Stimulated activated CD8-positive, alpha-beta memory T cell treated with anti-CD3 and anti-CD28 coated beads, Interleukin-15, amount 100 ng/mL, for 24 hours (primary cell): ENCODE measurements around the gene SEZ6L.
"Not testable (repeated sequence)": the region's sequence is repeated elsewhere in the genome, so short reads cannot be mapped to it uniquely, and the experiment has no call there.

Experiments used
- DNase-seq: peaks from one replicate; pipeline ENCODE4 v3.0.0-alpha.2; 2020; ENCODE audit warnings: low read depth

Gene SEZ6L

GRCh38 chr22:26389125-26389524 is 219.9 kb downstream of the SEZ6L start:
- DNase-seq = no peak

GRCh38 chr22:26391091-26391490 is 221.8 kb downstream of the SEZ6L start:
- no peak for DNase-seq

- no peak for DNase-seq
These were observed 222.4 kb downstream of the SEZ6L start for GRCh38 chr22:26391623-26392022.

- no peak for DNase-seq
These were observed 224.7 kb downstream of the SEZ6L start for GRCh38 chr22:26393929-26394328.

- no peak for DNase-seq
These were observed 225.5 kb downstream of the SEZ6L start for GRCh38 chr22:26394777-26395176.

- DNase-seq = no peak
These were observed 226.7 kb downstream of the SEZ6L start for GRCh38 chr22:26395926-26396325.

- no peak for DNase-seq
These were observed 229.5 kb downstream of the SEZ6L start for GRCh38 chr22:26398741-26399153.

- no peak for DNase-seq
These were observed 230.0 kb downstream of the SEZ6L start for GRCh38 chr22:26399289-26399688.

- DNase-seq = no peak
These were observed 232.5 kb downstream of the SEZ6L start for GRCh38 chr22:26401726-26402125.

- no peak for DNase-seq
These were observed 235.7 kb downstream of the SEZ6L start for GRCh38 chr22:26404851-26405421.

- DNase-seq = no peak
These were observed 236.9 kb downstream of the SEZ6L start for GRCh38 chr22:26406118-26406517.

GRCh38 chr22:26408562-26409220 is 239.4 kb downstream of the SEZ6L start:
- DNase-seq = not testable (repeated sequence)

- no peak for DNase-seq
These were observed 240.6 kb downstream of the SEZ6L start for GRCh38 chr22:26409719-26410335.

GRCh38 chr22:26410386-26410785 is 241.1 kb downstream of the SEZ6L start:
- no peak for DNase-seq

- DNase-seq = no peak
These were observed 245.1 kb downstream of the SEZ6L start for GRCh38 chr22:26414347-26414746.

- DNase-seq = no peak
These were observed 247.0 kb downstream of the SEZ6L start for GRCh38 chr22:26416256-26416655.

- no peak for DNase-seq
These were observed 247.5 kb downstream of the SEZ6L start for GRCh38 chr22:26416670-26417276.

GRCh38 chr22:26417406-26417805 is 248.1 kb downstream of the SEZ6L start:
- no peak for DNase-seq

- DNase-seq = no peak
These were observed 249.4 kb downstream of the SEZ6L start for GRCh38 chr22:26418620-26419019.

- DNase-seq = no peak
These were observed 257.7 kb downstream of the SEZ6L start for GRCh38 chr22:26426924-26427323.

- peak; percentile 49 for DNase-seq
These were observed 259.5 kb downstream of the SEZ6L start, which contains the start of gene ASPHD2 for GRCh38 chr22:26428515-26429457. ASPHD2 (plus strand) TSS chr22:26429260; CDS start chr22:26433616, 4,356 bp downstream.
